ENCODE data around the gene MARCHF5.

MARCHF5 gene

GRCh38 chr10:92290837-92291615 lies at the start of gene MARCHF5, which contains the start of gene CPEB3:
MARCHF5 (plus strand) TSS chr10:92291167; CDS start chr10:92291495, 328 bp downstream.
CPEB3 (minus strand) TSS chr10:92291078; CDS start chr10:92240350, 50,728 bp downstream.
- DNase-seq (ENCODE audit: low read depth in 2 of 2, low spot score in 1 of 2) = peak; percentile 68 to 81

- DNase-seq (ENCODE audit: low read depth in 2 of 2, low spot score in 1 of 2) = no peak
Observed at GRCh38 chr10:92241501-92241900, 49.5 kb upstream of the MARCHF5 start.

GRCh38 chr10:92242380-92242779 lies 48.6 kb upstream of the MARCHF5 start:
- no peak for DNase-seq (ENCODE audit: low read depth in 2 of 2, low spot score in 1 of 2)

- peak in 1 of 2 donors; percentile 8 for DNase-seq (ENCODE audit: low read depth in 2 of 2, low spot score in 1 of 2)
Observed at GRCh38 chr10:92242910-92243671, 47.9 kb upstream of the MARCHF5 start.

- no peak for DNase-seq (ENCODE audit: low read depth in 2 of 2, low spot score in 1 of 2)
Observed at GRCh38 chr10:92244796-92245195, 46.2 kb upstream of the MARCHF5 start.

- no peak for DNase-seq (ENCODE audit: low read depth in 2 of 2, low spot score in 1 of 2)
Observed at GRCh38 chr10:92248566-92248965, 42.4 kb upstream of the MARCHF5 start.

GRCh38 chr10:92263396-92263795 lies 27.6 kb upstream of the MARCHF5 start:
- DNase-seq (ENCODE audit: low read depth in 2 of 2, low spot score in 1 of 2) = no peak

- DNase-seq (ENCODE audit: low read depth in 2 of 2, low spot score in 1 of 2) = no peak
Observed at GRCh38 chr10:92264249-92264648, 26.7 kb upstream of the MARCHF5 start.

GRCh38 chr10:92265687-92266258 lies 25.2 kb upstream of the MARCHF5 start:
- no peak for DNase-seq (ENCODE audit: low read depth in 2 of 2, low spot score in 1 of 2)

GRCh38 chr10:92267343-92267742 lies 23.6 kb upstream of the MARCHF5 start:
- DNase-seq (ENCODE audit: low read depth in 2 of 2, low spot score in 1 of 2) = no peak

GRCh38 chr10:92268748-92269147 lies 22.2 kb upstream of the MARCHF5 start:
- DNase-seq (ENCODE audit: low read depth in 2 of 2, low spot score in 1 of 2) = no peak

GRCh38 chr10:92274071-92274470 lies 16.9 kb upstream of the MARCHF5 start:
- DNase-seq (ENCODE audit: low read depth in 2 of 2, low spot score in 1 of 2) = no peak

- no peak for DNase-seq (ENCODE audit: low read depth in 2 of 2, low spot score in 1 of 2)
Observed at GRCh38 chr10:92278996-92279696, 11.8 kb upstream of the MARCHF5 start.

GRCh38 chr10:92284112-92284704 lies 6.8 kb upstream of the MARCHF5 start:
- no peak for DNase-seq (ENCODE audit: low read depth in 2 of 2, low spot score in 1 of 2)

- peak in 1 of 2 donors; percentile 13 for DNase-seq (ENCODE audit: low read depth in 2 of 2, low spot score in 1 of 2)
Observed at GRCh38 chr10:92290076-92290836, 711 bp upstream of the MARCHF5 start.

- no peak for DNase-seq (ENCODE audit: low read depth in 2 of 2, low spot score in 1 of 2)
Observed at GRCh38 chr10:92291616-92291865, 574 bp downstream of the MARCHF5 start.

- DNase-seq (ENCODE audit: low read depth in 2 of 2, low spot score in 1 of 2) = no peak
Observed at GRCh38 chr10:92291921-92292845, 1.2 kb downstream of the MARCHF5 start.

- DNase-seq (ENCODE audit: low read depth in 2 of 2, low spot score in 1 of 2) = no peak
Observed at GRCh38 chr10:92298487-92298886, 7.5 kb downstream of the MARCHF5 start.

- no peak for DNase-seq (ENCODE audit: low read depth in 2 of 2, low spot score in 1 of 2)
Observed at GRCh38 chr10:92303096-92303495, 12.1 kb downstream of the MARCHF5 start.

Data from stimulated activated CD8-positive, alpha-beta memory T cell treated with anti-CD3 and anti-CD28 coated beads, Interleukin-4, amount 100 ng/mL, for 4 hours (primary cell).